ENCODE results near the gene CBX1.

CBX1 gene

GRCh38 chr17:48101012-48101720, at the start of gene CBX1:
CBX1 (minus strand) TSS chr17:48101478; CDS start chr17:48077004, 24,474 bp downstream.
- Histone ChIP-seq H3K9ac (ENCODE audit: low read depth in 1 of 2, low read length in 2 of 2) (peak within 1 kb of the TSS; percentile 39 to 66), H3K36me3 (ENCODE audit: control insufficient read depth in 1 of 2, insufficient read depth in 2 of 2, low read length in 2 of 2) (no peaks in the 10 kb centered on the region), H3K4me1 (ENCODE audit: control insufficient read depth in 1 of 2, insufficient read depth in 2 of 2, low read length in 2 of 2) (peaks cover 6% of the 10 kb centered on the region in 2 donors), H3K9me3 (ENCODE audit: control insufficient read depth in 1 of 2, low read length in 2 of 2) (no peaks in the 10 kb centered on the region), H3K4me3 (ENCODE audit: low read depth in 1 of 2, low read length in 2 of 2) (peak within 1 kb of the TSS; percentile 81 to 85), H3K27me3 (ENCODE audit: control insufficient read depth in 1 of 2, insufficient read depth in 2 of 2, low read length in 2 of 2) (no peaks in the 10 kb centered on the region), H3K27ac (ENCODE audit: low read depth, low read length) (peak within 1 kb of the TSS; percentile 50)

GRCh38 chr17:48150597-48151001, 49.3 kb upstream of the CBX1 start:
- Histone ChIP-seq H3K9me3 (ENCODE audit: control insufficient read depth in 1 of 2, low read length in 2 of 2) (no peaks in the 10 kb centered on the region), H3K9ac (ENCODE audit: low read depth in 1 of 2, low read length in 2 of 2) (no peak overlapping the region), H3K27ac (ENCODE audit: low read depth, low read length) (no peak overlapping the region), H3K4me1 (ENCODE audit: control insufficient read depth in 1 of 2, insufficient read depth in 2 of 2, low read length in 2 of 2) (peaks cover 11 to 12% of the 10 kb centered on the region in 2 donors), H3K36me3 (ENCODE audit: control insufficient read depth in 1 of 2, insufficient read depth in 2 of 2, low read length in 2 of 2) (no peaks in the 10 kb centered on the region), H3K4me3 (ENCODE audit: low read depth in 1 of 2, low read length in 2 of 2) (no peak overlapping the region), H3K27me3 (ENCODE audit: control insufficient read depth in 1 of 2, insufficient read depth in 2 of 2, low read length in 2 of 2) (peaks cover 34 to 42% of the 10 kb centered on the region in 2 donors)

- Histone ChIP-seq H3K36me3 (ENCODE audit: control insufficient read depth in 1 of 2, insufficient read depth in 2 of 2, low read length in 2 of 2) (no peaks in the 10 kb centered on the region), H3K27me3 (ENCODE audit: control insufficient read depth in 1 of 2, insufficient read depth in 2 of 2, low read length in 2 of 2) (peaks cover 34 to 42% of the 10 kb centered on the region in 2 donors), H3K4me3 (ENCODE audit: low read depth in 1 of 2, low read length in 2 of 2) (no peak overlapping the region), H3K4me1 (ENCODE audit: control insufficient read depth in 1 of 2, insufficient read depth in 2 of 2, low read length in 2 of 2) (peaks cover 11 to 12% of the 10 kb centered on the region in 2 donors), H3K27ac (ENCODE audit: low read depth, low read length) (no peak overlapping the region), H3K9me3 (ENCODE audit: control insufficient read depth in 1 of 2, low read length in 2 of 2) (no peaks in the 10 kb centered on the region), H3K9ac (ENCODE audit: low read depth in 1 of 2, low read length in 2 of 2) (no peak overlapping the region)
Measured at GRCh38 chr17:48149787-48150463, 48.6 kb upstream of the CBX1 start.

GRCh38 chr17:48148854-48149786, 47.8 kb upstream of the CBX1 start:
- H3K36me3 ChIP-seq (ENCODE audit: control insufficient read depth in 1 of 2, insufficient read depth in 2 of 2, low read length in 2 of 2) = no peaks in the 10 kb centered on the region
- H3K9ac ChIP-seq (ENCODE audit: low read depth in 1 of 2, low read length in 2 of 2) = no peak overlapping the region
- H3K4me1 ChIP-seq (ENCODE audit: control insufficient read depth in 1 of 2, insufficient read depth in 2 of 2, low read length in 2 of 2) = peaks cover 4 to 7% of the 10 kb centered on the region in 2 donors
- H3K27ac ChIP-seq (ENCODE audit: low read depth, low read length) = no peak overlapping the region
- no peaks in the 10 kb centered on the region for H3K9me3 ChIP-seq (ENCODE audit: control insufficient read depth in 1 of 2, low read length in 2 of 2)
- H3K4me3 ChIP-seq (ENCODE audit: low read depth in 1 of 2, low read length in 2 of 2) = no peak overlapping the region
- peaks cover 34 to 49% of the 10 kb centered on the region in 2 donors for H3K27me3 ChIP-seq (ENCODE audit: control insufficient read depth in 1 of 2, insufficient read depth in 2 of 2, low read length in 2 of 2)

GRCh38 chr17:48148029-48148770, 46.9 kb upstream of the CBX1 start:
- peaks cover 0 to under 1% of the 10 kb centered on the region in 2 donors for H3K4me1 ChIP-seq (ENCODE audit: control insufficient read depth in 1 of 2, insufficient read depth in 2 of 2, low read length in 2 of 2)
- no peak overlapping the region for H3K4me3 ChIP-seq (ENCODE audit: low read depth in 1 of 2, low read length in 2 of 2)
- peaks cover 41 to 58% of the 10 kb centered on the region in 2 donors for H3K27me3 ChIP-seq (ENCODE audit: control insufficient read depth in 1 of 2, insufficient read depth in 2 of 2, low read length in 2 of 2)
- no peaks in the 10 kb centered on the region for H3K9me3 ChIP-seq (ENCODE audit: control insufficient read depth in 1 of 2, low read length in 2 of 2)
- no peaks in the 10 kb centered on the region for H3K36me3 ChIP-seq (ENCODE audit: control insufficient read depth in 1 of 2, insufficient read depth in 2 of 2, low read length in 2 of 2)
- H3K27ac ChIP-seq (ENCODE audit: low read depth, low read length) = no peak overlapping the region
- no peak overlapping the region for H3K9ac ChIP-seq (ENCODE audit: low read depth in 1 of 2, low read length in 2 of 2)

GRCh38 chr17:48144976-48145798, 43.9 kb upstream of the CBX1 start:
- H3K9me3 ChIP-seq (ENCODE audit: control insufficient read depth in 1 of 2, low read length in 2 of 2) = no peaks in the 10 kb centered on the region
- H3K9ac ChIP-seq (ENCODE audit: low read depth in 1 of 2, low read length in 2 of 2) = no peak overlapping the region
- H3K27ac ChIP-seq (ENCODE audit: low read depth, low read length) = no peak overlapping the region
- H3K27me3 ChIP-seq (ENCODE audit: control insufficient read depth in 1 of 2, insufficient read depth in 2 of 2, low read length in 2 of 2) = peaks cover 28 to 42% of the 10 kb centered on the region in 2 donors
- H3K4me3 ChIP-seq (ENCODE audit: low read depth in 1 of 2, low read length in 2 of 2) = no peak overlapping the region
- H3K36me3 ChIP-seq (ENCODE audit: control insufficient read depth in 1 of 2, insufficient read depth in 2 of 2, low read length in 2 of 2) = no peaks in the 10 kb centered on the region
- no peaks in the 10 kb centered on the region for H3K4me1 ChIP-seq (ENCODE audit: control insufficient read depth in 1 of 2, insufficient read depth in 2 of 2, low read length in 2 of 2)

GRCh38 chr17:48144231-48144630, 43.0 kb upstream of the CBX1 start:
- no peak overlapping the region for H3K9ac ChIP-seq (ENCODE audit: low read depth in 1 of 2, low read length in 2 of 2)
- no peaks in the 10 kb centered on the region for H3K4me1 ChIP-seq (ENCODE audit: control insufficient read depth in 1 of 2, insufficient read depth in 2 of 2, low read length in 2 of 2)
- no peaks in the 10 kb centered on the region for H3K36me3 ChIP-seq (ENCODE audit: control insufficient read depth in 1 of 2, insufficient read depth in 2 of 2, low read length in 2 of 2)
- H3K27ac ChIP-seq (ENCODE audit: low read depth, low read length) = no peak overlapping the region
- peaks cover 19 to 33% of the 10 kb centered on the region in 2 donors for H3K27me3 ChIP-seq (ENCODE audit: control insufficient read depth in 1 of 2, insufficient read depth in 2 of 2, low read length in 2 of 2)
- H3K9me3 ChIP-seq (ENCODE audit: control insufficient read depth in 1 of 2, low read length in 2 of 2) = no peaks in the 10 kb centered on the region
- no peak overlapping the region for H3K4me3 ChIP-seq (ENCODE audit: low read depth in 1 of 2, low read length in 2 of 2)

- Histone ChIP-seq H3K27ac (ENCODE audit: low read depth, low read length) (no peak overlapping the region), H3K4me1 (ENCODE audit: control insufficient read depth in 1 of 2, insufficient read depth in 2 of 2, low read length in 2 of 2) (no peaks in the 10 kb centered on the region), H3K9ac (ENCODE audit: low read depth in 1 of 2, low read length in 2 of 2) (no peak overlapping the region), H3K4me3 (ENCODE audit: low read depth in 1 of 2, low read length in 2 of 2) (no peak overlapping the region), H3K36me3 (ENCODE audit: control insufficient read depth in 1 of 2, insufficient read depth in 2 of 2, low read length in 2 of 2) (no peaks in the 10 kb centered on the region), H3K27me3 (ENCODE audit: control insufficient read depth in 1 of 2, insufficient read depth in 2 of 2, low read length in 2 of 2) (peaks cover 16 to 29% of the 10 kb centered on the region in 2 donors), H3K9me3 (ENCODE audit: control insufficient read depth in 1 of 2, low read length in 2 of 2) (no peaks in the 10 kb centered on the region)
Measured at GRCh38 chr17:48143629-48144028, 42.4 kb upstream of the CBX1 start.

GRCh38 chr17:48139944-48140343, 38.7 kb upstream of the CBX1 start:
- no peak overlapping the region for H3K27ac ChIP-seq (ENCODE audit: low read depth, low read length)
- no peak overlapping the region for H3K4me3 ChIP-seq (ENCODE audit: low read depth in 1 of 2, low read length in 2 of 2)
- H3K36me3 ChIP-seq (ENCODE audit: control insufficient read depth in 1 of 2, insufficient read depth in 2 of 2, low read length in 2 of 2) = no peaks in the 10 kb centered on the region
- peaks cover 7 to 19% of the 10 kb centered on the region in 2 donors for H3K27me3 ChIP-seq (ENCODE audit: control insufficient read depth in 1 of 2, insufficient read depth in 2 of 2, low read length in 2 of 2)
- H3K9ac ChIP-seq (ENCODE audit: low read depth in 1 of 2, low read length in 2 of 2) = no peak overlapping the region
- H3K9me3 ChIP-seq (ENCODE audit: control insufficient read depth in 1 of 2, low read length in 2 of 2) = no peaks in the 10 kb centered on the region
- H3K4me1 ChIP-seq (ENCODE audit: control insufficient read depth in 1 of 2, insufficient read depth in 2 of 2, low read length in 2 of 2) = no peaks in the 10 kb centered on the region
